IPS-20b (cell line): Measurements from ENCODE around the gene TSPAN10.

ENCODE experiments used
- H3K27ac ChIP-seq: one replicate; pipeline ENCODE4 v1.5.1; 2013; ENCODE audit warnings: low read length
- H3K27me3 ChIP-seq: 2 replicates; pipeline ENCODE4 v1.6.1; 2013; ENCODE audit warnings: mild to moderate bottlenecking, low read length, inconsistent platforms; ENCODE audit not compliant: insufficient read depth
- H3K36me3 ChIP-seq: 2 replicates; pipeline ENCODE4 v1.6.1; 2013; ENCODE audit warnings: low read depth, mild to moderate bottlenecking, inconsistent platforms, low read length, moderate library complexity; ENCODE audit not compliant: insufficient read depth
- H3K4me1 ChIP-seq: 2 replicates; pipeline ENCODE4 v1.6.1; 2013; ENCODE audit warnings: mild to moderate bottlenecking, control low read depth, inconsistent platforms, low read length, moderate library complexity; ENCODE audit not compliant: insufficient read depth
- H3K4me3 ChIP-seq: 2 replicates; pipeline ENCODE4 v1.5.1; 2013; ENCODE audit warnings: mild to moderate bottlenecking, low read length, inconsistent platforms
- H3K9ac ChIP-seq: 2 replicates; pipeline ENCODE4 v1.6.1; 2013; ENCODE audit warnings: low read depth, mild to moderate bottlenecking, inconsistent platforms, low read length, moderate library complexity
- H3K9me3 ChIP-seq: 2 replicates; pipeline ENCODE4 v1.6.1; 2013; ENCODE audit warnings: mild to moderate bottlenecking, low read depth, low read length, inconsistent platforms; ENCODE audit not compliant: insufficient read depth

The TSPAN10 gene

DNA sequence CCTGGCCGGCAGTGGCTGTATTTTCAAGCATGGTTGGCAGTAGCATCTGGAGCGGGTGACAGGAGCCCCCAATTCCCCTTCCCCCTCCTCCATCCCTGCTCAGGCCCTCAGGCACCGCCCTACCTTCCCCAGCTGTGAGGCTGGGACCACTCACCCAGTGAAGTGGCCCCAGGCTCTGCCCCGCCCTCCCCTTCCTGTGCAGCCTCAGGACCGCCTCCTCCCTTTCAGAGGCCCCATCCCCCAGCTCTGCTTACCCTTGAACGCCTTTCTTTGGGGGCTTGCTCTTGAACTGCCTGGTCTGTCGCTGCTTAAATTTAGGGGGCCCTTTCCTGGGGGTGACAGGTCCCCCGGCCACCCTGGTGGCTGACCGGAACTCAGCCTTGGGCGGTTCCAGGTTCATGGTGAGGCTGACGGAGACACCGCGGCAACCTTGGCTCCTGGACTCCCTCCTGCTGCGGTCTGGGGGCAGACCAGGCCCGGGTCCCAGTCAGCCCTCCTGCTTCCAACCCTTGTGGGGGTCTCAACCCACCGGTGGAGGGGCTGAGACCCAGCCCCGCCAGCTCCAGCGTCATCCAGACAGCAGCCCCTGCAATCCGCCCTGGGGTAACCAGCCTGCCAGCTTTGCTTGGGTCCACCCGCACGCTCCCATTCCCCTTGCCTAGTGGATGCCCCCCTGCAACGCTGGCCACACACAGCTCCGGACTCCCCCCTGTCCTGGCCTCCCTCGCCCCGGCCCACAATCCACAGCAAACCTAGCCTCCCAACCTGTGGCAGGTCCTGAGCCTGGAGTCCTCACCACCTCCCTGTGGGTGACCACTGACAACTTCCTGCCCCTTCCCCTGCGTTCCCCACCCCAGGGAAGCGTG is 16.1 kb downstream of the TSPAN10 start:
- Histone ChIP-seq H3K9ac (peak overlapping the region; percentile 66), H3K27me3 (peaks cover 21% of the 10 kb centered on the region), H3K9me3 (no peaks in the 10 kb centered on the region), H3K36me3 (no peaks in the 10 kb centered on the region), H3K27ac (peak overlapping the region; percentile 28), H3K4me3 (peak overlapping the region; percentile 55; the same call in 1 of the 2 replicates), H3K4me1 (peaks cover 7% of the 10 kb centered on the region; the same call in 1 of the 2 replicates)

DNA sequence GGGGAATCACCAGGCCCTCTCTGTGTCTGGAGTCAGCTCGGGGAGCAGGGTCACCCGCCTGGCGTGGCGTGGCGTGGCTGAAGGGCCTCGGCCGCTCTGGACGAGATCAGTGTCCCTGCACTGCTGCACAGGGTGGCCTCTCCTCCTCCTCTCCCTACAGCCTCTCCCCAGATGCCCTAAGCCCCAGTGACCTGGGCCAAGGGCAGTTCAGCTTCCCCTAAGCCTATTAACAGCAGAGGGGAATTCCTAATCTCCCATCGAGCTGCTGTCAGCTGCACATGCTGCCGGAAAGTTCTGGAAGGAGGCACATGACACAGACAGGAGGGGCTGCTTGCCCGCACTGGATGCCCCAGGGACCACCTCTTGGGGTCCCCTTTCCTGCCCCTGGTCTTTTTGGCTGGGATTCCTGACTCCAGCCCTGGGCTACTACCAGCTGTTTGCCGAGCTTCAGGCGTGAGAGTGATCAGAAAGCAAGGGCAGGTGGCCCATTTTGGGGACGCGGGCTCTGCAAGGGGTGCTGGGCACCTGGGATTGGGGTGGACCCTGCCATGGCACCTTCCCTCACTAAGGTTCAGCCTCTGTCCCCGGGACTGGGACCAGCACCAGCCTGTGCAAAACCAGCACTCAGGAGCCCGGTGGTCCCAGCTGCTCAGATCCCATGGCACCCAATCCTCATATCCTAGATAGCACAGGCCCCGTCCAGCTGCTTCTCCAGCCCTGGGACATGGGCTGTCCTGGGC is 18.6 kb downstream of the TSPAN10 start:
- no peaks in the 10 kb centered on the region for H3K27me3 ChIP-seq
- peaks cover 7% of the 10 kb centered on the region; the same call in 1 of the 2 replicates for H3K4me1 ChIP-seq
- no peaks in the 10 kb centered on the region for H3K9me3 ChIP-seq
- H3K4me3 ChIP-seq: no peak overlapping the region
- no peaks in the 10 kb centered on the region for H3K36me3 ChIP-seq
- no peak overlapping the region for H3K27ac ChIP-seq
- H3K9ac ChIP-seq: no peak overlapping the region

DNA sequence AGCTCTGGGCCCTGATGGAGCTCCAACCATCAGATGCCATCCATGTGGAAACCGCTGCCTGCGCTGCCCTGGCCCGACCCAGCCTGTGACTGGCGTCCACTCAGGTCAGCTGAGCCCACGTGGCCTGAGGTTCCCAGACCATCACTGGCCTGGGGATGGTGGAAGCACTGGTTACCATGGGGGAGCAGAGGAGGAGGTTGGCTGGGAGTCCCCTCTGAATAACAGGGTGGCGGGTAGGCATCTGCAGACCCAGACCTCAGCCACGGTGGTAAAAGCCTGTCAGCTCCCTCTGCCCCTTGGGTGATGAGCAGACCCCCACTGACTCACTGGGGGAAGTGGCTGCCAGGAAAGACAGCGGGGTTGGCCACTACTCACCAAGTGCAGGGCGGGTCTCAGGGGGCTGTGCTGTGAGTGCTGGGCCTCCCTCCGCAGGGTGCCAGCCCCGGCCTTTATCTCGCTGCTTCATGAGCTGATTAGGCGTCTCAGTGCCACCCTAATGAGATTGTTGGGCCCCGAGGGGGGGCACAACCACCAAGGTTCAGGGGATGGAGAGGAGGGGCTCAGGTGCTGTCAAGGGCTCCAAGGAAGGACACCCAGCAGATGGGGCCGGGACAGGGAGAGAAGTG is 19.2 kb downstream of the TSPAN10 start, which contains the start of gene PDE6G:
PDE6G (minus strand) TSS at position 425 of the 626 bp plus-strand sequence. CDS start 3,237 bp downstream, outside the sequence.
- no peaks in the 10 kb centered on the region for H3K36me3 ChIP-seq
- no peaks in the 10 kb centered on the region for H3K9me3 ChIP-seq
- H3K4me3 ChIP-seq: no peak within 1 kb of the TSS
- H3K4me1 ChIP-seq: peaks cover 7% of the 10 kb centered on the region; the same call in 1 of the 2 replicates
- H3K27me3 ChIP-seq: no peaks in the 10 kb centered on the region
- no peak within 1 kb of the TSS for H3K9ac ChIP-seq
- H3K27ac ChIP-seq: no peak within 1 kb of the TSS

DNA sequence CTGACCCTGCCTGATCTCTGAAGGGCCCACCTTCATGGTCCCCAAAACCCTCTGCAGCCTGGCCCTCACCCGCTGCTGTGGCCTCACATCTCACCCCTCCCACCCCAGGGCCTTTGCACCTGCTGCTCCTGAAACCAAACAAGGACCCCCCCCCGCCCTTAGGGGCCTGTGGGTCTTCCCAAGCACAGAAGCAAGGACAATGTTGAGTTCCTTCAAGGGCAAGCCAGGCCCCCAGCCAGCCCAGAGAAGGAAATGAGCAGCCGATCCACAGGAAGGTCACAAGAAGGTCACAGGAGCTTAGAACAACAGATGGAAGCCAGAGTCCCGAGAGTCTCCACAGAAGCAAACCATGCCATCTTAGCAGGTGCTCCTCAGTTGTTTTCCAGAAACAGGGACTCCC is 19.8 kb downstream of the TSPAN10 start:
- H3K4me1 ChIP-seq: peaks cover 7% of the 10 kb centered on the region; the same call in 1 of the 2 replicates
- H3K9me3 ChIP-seq: no peaks in the 10 kb centered on the region
- no peak overlapping the region for H3K9ac ChIP-seq
- H3K27me3 ChIP-seq: no peaks in the 10 kb centered on the region
- H3K4me3 ChIP-seq: no peak overlapping the region
- no peaks in the 10 kb centered on the region for H3K36me3 ChIP-seq
- H3K27ac ChIP-seq: no peak overlapping the region

DNA sequence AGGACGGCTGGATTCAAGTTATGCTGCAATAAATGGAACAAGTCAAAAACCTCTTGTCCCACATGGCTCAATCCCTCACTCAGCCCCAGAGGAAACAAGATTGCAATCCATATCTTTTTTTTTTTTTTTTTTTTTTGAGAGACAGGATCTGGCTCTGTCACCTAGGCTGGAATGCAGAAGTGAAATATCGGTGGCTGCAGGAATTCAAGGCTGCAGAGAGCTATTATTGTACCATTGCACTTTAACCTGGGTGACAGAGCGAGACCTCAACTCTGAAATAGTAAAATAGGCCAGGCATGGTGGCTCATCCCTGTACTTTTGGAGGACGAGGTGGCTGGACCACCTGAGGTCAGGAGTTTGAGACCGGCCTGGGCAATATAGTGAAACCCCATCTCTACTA is 22.0 kb downstream of the TSPAN10 start:
- Histone ChIP-seq H3K4me3 (no peak overlapping the region), H3K4me1 (no peaks in the 10 kb centered on the region), H3K27ac (no peak overlapping the region)

DNA sequence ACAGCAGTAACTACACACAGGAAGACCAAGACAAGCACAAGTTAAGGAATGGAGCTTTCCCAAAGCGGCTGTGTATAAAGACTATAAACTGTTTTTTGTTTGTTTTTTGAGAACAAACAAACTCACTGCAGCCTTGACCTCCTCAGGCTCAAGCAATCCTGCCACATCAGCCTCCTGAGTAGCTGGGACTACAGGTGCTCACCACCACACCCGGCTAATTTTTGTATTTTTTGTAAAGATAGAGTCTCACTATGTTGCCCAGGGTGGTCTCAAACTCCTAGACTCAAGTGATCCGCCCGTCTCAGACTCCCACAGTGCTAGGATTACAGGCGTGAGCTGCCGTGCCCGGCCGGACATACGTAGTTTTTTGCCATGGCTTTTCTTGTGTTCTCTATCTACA is 23.4 kb downstream of the TSPAN10 start:
- Histone ChIP-seq H3K4me3 (no peak overlapping the region), H3K27me3 (no peaks in the 10 kb centered on the region), H3K27ac (no peak overlapping the region), H3K4me1 (no peaks in the 10 kb centered on the region), H3K9me3 (no peaks in the 10 kb centered on the region), H3K36me3 (peaks cover 5% of the 10 kb centered on the region; the same call in 1 of the 2 replicates), H3K9ac (no peak overlapping the region)

More for the DNA sequence above, 22.0 kb downstream of the TSPAN10 start:
- Histone ChIP-seq H3K36me3 (no peaks in the 10 kb centered on the region), H3K27me3 (no peaks in the 10 kb centered on the region), H3K9ac (no peak overlapping the region), H3K9me3 (no peaks in the 10 kb centered on the region)

DNA sequence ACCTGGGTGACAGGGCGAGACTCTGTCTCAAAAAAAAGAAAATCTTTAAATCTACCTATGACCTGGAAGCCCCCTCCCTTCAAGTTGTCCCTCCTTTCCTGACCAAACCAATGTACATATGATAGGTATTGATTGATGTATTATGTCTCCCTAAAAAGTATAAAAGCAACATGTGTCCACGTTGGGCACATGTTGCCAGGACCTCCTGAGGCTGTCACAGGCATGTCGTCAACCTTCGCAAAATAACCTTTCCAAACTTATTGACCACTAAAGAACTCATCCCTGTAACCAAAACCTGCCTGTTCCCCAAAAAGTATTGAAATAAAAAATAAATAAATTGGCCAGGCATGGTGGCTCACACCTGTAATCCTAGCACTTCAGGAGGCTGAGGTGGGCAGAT is 25.0 kb downstream of the TSPAN10 start:
- Histone ChIP-seq H3K9ac (no peak overlapping the region), H3K27me3 (no peaks in the 10 kb centered on the region), H3K4me1 (no peaks in the 10 kb centered on the region), H3K27ac (no peak overlapping the region), H3K9me3 (no peaks in the 10 kb centered on the region), H3K4me3 (no peak overlapping the region), H3K36me3 (peaks cover 5% of the 10 kb centered on the region; the same call in 1 of the 2 replicates)

DNA sequence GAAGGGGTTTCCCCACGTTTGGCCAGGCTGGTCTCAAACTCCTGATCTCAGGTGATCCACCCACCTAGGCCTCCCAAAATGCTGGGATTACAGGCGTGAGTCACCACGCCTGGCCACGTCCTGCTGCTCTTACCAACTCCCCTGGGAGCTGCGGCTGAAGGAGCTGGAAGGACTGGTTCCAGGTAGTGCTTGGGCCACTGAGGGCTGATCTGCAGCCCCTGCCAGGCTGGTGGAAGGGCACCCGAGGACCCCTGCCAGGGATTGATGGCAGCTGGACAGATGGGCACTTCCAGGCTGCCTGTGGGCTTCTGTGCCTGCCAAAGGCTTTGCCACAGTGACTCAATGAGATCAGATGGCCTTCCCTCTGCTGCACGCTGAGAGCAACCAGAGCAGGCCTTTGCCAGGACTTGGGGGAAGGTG is 27.1 kb downstream of the TSPAN10 start:
- no peak overlapping the region for H3K9ac ChIP-seq
- peaks cover 16% of the 10 kb centered on the region for H3K36me3 ChIP-seq
- no peak overlapping the region for H3K4me3 ChIP-seq
- H3K27ac ChIP-seq: no peak overlapping the region
- no peaks in the 10 kb centered on the region for H3K4me1 ChIP-seq
- H3K9me3 ChIP-seq: no peaks in the 10 kb centered on the region
- H3K27me3 ChIP-seq: no peaks in the 10 kb centered on the region

DNA sequence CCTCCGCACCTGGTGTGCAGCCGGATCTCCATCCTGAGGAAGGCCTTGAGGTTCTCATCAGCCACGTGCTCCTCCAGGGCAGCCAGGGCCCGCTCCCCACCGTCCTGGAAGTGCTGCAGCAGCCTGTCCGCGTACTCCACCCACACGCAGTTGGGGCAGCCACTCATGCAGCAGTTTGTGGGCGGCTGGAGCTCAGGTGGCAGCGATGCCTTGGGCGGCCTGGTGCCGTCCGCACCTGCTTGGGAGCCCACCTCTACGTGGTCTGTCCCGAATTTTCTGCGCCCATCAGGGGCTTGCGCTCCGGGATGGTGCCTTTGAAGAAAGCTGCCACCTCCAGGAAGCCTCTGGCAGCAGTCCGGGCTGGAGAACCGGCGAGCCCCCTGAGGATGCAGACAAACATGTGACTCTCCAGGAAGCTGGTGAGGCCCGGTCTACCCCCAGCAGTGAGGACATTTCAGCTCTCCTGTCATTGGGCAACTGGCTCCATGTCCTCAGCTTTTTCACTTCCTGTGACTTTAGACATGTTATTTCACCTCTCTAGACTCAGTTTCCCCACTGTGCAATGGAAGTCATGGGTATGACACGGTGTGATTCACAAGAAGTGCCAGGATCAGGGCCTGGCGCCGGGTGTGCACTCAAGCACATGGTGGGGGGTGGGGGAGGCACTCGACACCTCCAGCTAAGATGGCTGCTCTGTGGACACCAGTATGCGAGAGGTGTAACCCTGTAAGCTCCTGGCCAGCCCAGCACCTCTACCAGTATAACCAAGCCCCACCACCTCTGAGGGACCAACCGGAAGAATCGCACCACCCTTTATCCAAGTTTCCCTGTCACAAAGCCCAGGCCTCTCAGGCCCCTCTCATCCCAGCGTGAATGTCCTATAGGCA is 28.5 kb downstream of the TSPAN10 start:
- Histone ChIP-seq H3K36me3 (peaks cover 30% of the 10 kb centered on the region), H3K27me3 (no peaks in the 10 kb centered on the region), H3K27ac (peak overlapping the region; percentile 30), H3K9me3 (no peaks in the 10 kb centered on the region), H3K9ac (peak overlapping the region; percentile 93), H3K4me1 (no peaks in the 10 kb centered on the region), H3K4me3 (peak overlapping the region; percentile 96)

DNA sequence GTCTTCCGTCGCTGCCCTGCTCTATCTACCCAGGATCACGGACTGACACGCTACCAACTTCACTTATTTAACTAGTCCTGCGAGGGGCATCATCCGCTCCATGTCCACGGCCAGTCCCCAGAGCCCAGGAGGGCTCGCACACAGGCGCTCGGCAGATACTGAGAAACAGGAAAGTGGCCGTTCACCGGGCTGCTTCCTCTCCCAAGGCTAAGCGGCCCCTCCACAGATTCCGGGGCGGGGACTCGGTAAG is 29.0 kb downstream of the TSPAN10 start:
- Histone ChIP-seq H3K36me3 (peaks cover 36% of the 10 kb centered on the region), H3K9me3 (no peaks in the 10 kb centered on the region), H3K4me1 (no peaks in the 10 kb centered on the region), H3K4me3 (peak overlapping the region; percentile 96), H3K9ac (peak overlapping the region; percentile 93), H3K27ac (peak overlapping the region; percentile 30), H3K27me3 (no peaks in the 10 kb centered on the region)
